HG03457 (cell line): Measurements from ENCODE around the gene SEL1L2.

Experiments
- ATAC-seq: cut with Tn5 transposase; IDR thresholded peaks from one replicate; pipeline ENCODE4 v1.9.1; 2021; ENCODE audit warnings: moderate number of reproducible peaks; ENCODE audit not compliant: unreplicated experiment

The SEL1L2 gene

GRCh38 chr20:13873831-13874230 is 116.6 kb downstream of the SEL1L2 start:
- no peak for ATAC-seq

- ATAC-seq = no peak
Measured at GRCh38 chr20:13870170-13870748, 120.2 kb downstream of the SEL1L2 start.

- no peak for ATAC-seq
Measured at GRCh38 chr20:13868331-13868730, 122.1 kb downstream of the SEL1L2 start.

- ATAC-seq = no peak
Measured at GRCh38 chr20:13865791-13866351, 124.5 kb downstream of the SEL1L2 start.

- ATAC-seq = no peak
Measured at GRCh38 chr20:13865156-13865555, 125.3 kb downstream of the SEL1L2 start.

GRCh38 chr20:13863244-13863643 is 127.2 kb downstream of the SEL1L2 start:
- ATAC-seq = no peak

- no peak for ATAC-seq
Measured at GRCh38 chr20:13862245-13862644, 128.2 kb downstream of the SEL1L2 start.

- no peak for ATAC-seq
Measured at GRCh38 chr20:13858871-13859270, 131.5 kb downstream of the SEL1L2 start.

- no peak for ATAC-seq
Measured at GRCh38 chr20:13858439-13858838, 132.0 kb downstream of the SEL1L2 start.

- no peak for ATAC-seq
Measured at GRCh38 chr20:13857961-13858360, 132.5 kb downstream of the SEL1L2 start.

- ATAC-seq = no peak
Measured at GRCh38 chr20:13857304-13857703, 133.1 kb downstream of the SEL1L2 start.

GRCh38 chr20:13856354-13856753 is 134.1 kb downstream of the SEL1L2 start:
- no peak for ATAC-seq

GRCh38 chr20:13855613-13856012 is 134.8 kb downstream of the SEL1L2 start:
- ATAC-seq = no peak

GRCh38 chr20:13852306-13852705 is 138.1 kb downstream of the SEL1L2 start:
- ATAC-seq = no peak

- no peak for ATAC-seq
Measured at GRCh38 chr20:13851279-13851678, 139.1 kb downstream of the SEL1L2 start.

- ATAC-seq = no peak
Measured at GRCh38 chr20:13844296-13844695, 146.1 kb downstream of the SEL1L2 start.

GRCh38 chr20:13841206-13841605 is 149.2 kb downstream of the SEL1L2 start:
- no peak for ATAC-seq

GRCh38 chr20:13840093-13840465 is 150.3 kb downstream of the SEL1L2 start:
- ATAC-seq = no peak

- ATAC-seq = no peak
Measured at GRCh38 chr20:13839421-13840092, 150.9 kb downstream of the SEL1L2 start.

- no peak for ATAC-seq
Measured at GRCh38 chr20:13838664-13839063, 151.8 kb downstream of the SEL1L2 start.

- no peak for ATAC-seq
Measured at GRCh38 chr20:13831476-13831875, 158.9 kb downstream of the SEL1L2 start.

- ATAC-seq = no peak
Measured at GRCh38 chr20:13825465-13825864, 164.9 kb downstream of the SEL1L2 start.

GRCh38 chr20:13824459-13824858 is 166.0 kb downstream of the SEL1L2 start:
- ATAC-seq = no peak
